B cell (primary cell): ENCODE results near the gene UBL5. TPM values are rescaled to one million over a fixed set of nuclear protein-coding genes. Genes with fewer than 3 reads are reported as not detected.

ENCODE experiments used
- ATAC-seq: fragments of 200-7000 bp; cut with Tn5 transposase; one replicate; pipeline ENCODE4 v1.10.0; 2021; ENCODE audit warnings: low read depth, mild to moderate bottlenecking, moderate number of reproducible peaks, moderate library complexity
- CTCF ChIA-PET: fragments of 350-600 bp; sonication (Branson Sonifier 250); formaldehyde crosslinking; loops from one replicate; lab custom pipeline; 2021; ENCODE audit warnings: antibody characterized with exemption, inconsistent platforms; lab: Charles Lee
- POLR2A ChIA-PET: fragments of 350-600 bp; sonication (Branson Sonifier 250); formaldehyde crosslinking; loops from one replicate; lab custom pipeline; 2021; ENCODE audit warnings: antibody characterized with exemption; lab: Charles Lee
- DNase-seq: peaks from one replicate; pipeline ENCODE4 v3.0.0; 2013
- H2AFZ ChIP-seq: 2 replicates; pipeline ENCODE4 v1.6.1; 2012; ENCODE audit warnings: mild to moderate bottlenecking, low read depth, low read length; ENCODE audit not compliant: insufficient read depth, poor library complexity, severe bottlenecking
- H3K27ac ChIP-seq, 2 donors: 1 replicate in 1 of 2; 2 replicates in 1 of 2; pipeline ENCODE4 v1.5.1; 2012 to 2013; ENCODE audit warnings: low read length in 2 of 2, mild to moderate bottlenecking in 2 of 2, moderate library complexity in 1 of 2
- H3K27me3 ChIP-seq, 4 experiments: fragments of 200-600 bp in 1 of 4; sonication (generic) in 1 of 4; replicated peaks in 1 of 4; 1 replicate in 2 of 4; 2 replicates in 2 of 4; pipeline versions ENCODE4 v1.6.1 to v1.7.0; 2013 to 2016; ENCODE audit warnings: low read length in 3 of 4, mild to moderate bottlenecking in 2 of 4, mixed read lengths in 1 of 4, moderate library complexity in 1 of 4; ENCODE audit not compliant: insufficient read depth in 4 of 4, control insufficient read depth in 3 of 4; ENCODE audit errors: control extremely low read depth in 1 of 4
- H3K36me3 ChIP-seq, 2 experiments: replicated peaks in 1 of 2; 1 replicate in 1 of 2; 2 replicates in 1 of 2; pipeline versions ENCODE4 v1.6.1 to v1.7.1; 2013; ENCODE audit warnings: low read length in 1 of 2; ENCODE audit not compliant: insufficient read depth in 2 of 2, control insufficient read depth in 1 of 2; ENCODE audit errors: control extremely low read depth in 1 of 2, extremely low read depth in 1 of 2
- H3K4me1 ChIP-seq, 2 donors: fragments of 200-600 bp in 1 of 2; sonication (generic) in 1 of 2; 1 replicate in 1 of 2; 2 replicates in 1 of 2; pipeline versions ENCODE4 v1.5.1 to v1.6.1; 2013 to 2017; ENCODE audit warnings: low read length in 2 of 2; ENCODE audit not compliant: control insufficient read depth in 2 of 2, insufficient read depth in 2 of 2
- H3K4me2 ChIP-seq: replicated peaks from 2 replicates; pipeline ENCODE3; 2012; ENCODE audit warnings: mild to moderate bottlenecking, low read depth, low read length; ENCODE audit not compliant: poor library complexity, severe bottlenecking
- H3K4me3 ChIP-seq, 5 experiments: fragments of 200-600 bp in 1 of 5; sonication (generic) in 1 of 5; 1 replicate in 3 of 5; 2 replicates in 2 of 5; pipeline versions ENCODE4 v1.5.1 to v1.7.0; 2011 to 2016; ENCODE audit warnings: low read length in 4 of 5, mild to moderate bottlenecking in 4 of 5, low read depth in 2 of 5, control low read depth in 1 of 5, moderate library complexity in 1 of 5; ENCODE audit not compliant: insufficient read depth in 1 of 5; ENCODE audit errors: control extremely low read depth in 1 of 5, extremely low read depth in 1 of 5
- H3K79me2 ChIP-seq: fragments of 200-600 bp; sonication (generic); one replicate; pipeline ENCODE4 v1.6.0; 2016; ENCODE audit warnings: low read length; ENCODE audit not compliant: control insufficient read depth, insufficient read depth
- H3K9ac ChIP-seq: fragments of 200-600 bp; sonication (generic); 2 replicates; pipeline ENCODE4 v1.6.1; 2017; ENCODE audit warnings: mild to moderate bottlenecking, low read length, moderate library complexity
- H3K9me3 ChIP-seq, 3 donors: one replicate each; pipeline versions ENCODE4 v1.6.1 to v1.7.1; 2013; ENCODE audit warnings: low read length in 2 of 3; ENCODE audit not compliant: control insufficient read depth in 2 of 3, insufficient read depth in 1 of 3; ENCODE audit errors: control extremely low read depth in 1 of 3
- H4K20me1 ChIP-seq: 2 replicates; pipeline ENCODE4 v1.6.0; 2012; ENCODE audit warnings: mild to moderate bottlenecking, low read length; ENCODE audit not compliant: insufficient read depth, control insufficient read depth, poor library complexity, severe bottlenecking
- H3K27ac Mint-ChIP-seq: one replicate; pipeline ENCODE4 v1.8.0; 2021; ENCODE audit warnings: mixed read lengths
- H3K27me3 Mint-ChIP-seq: one replicate; pipeline ENCODE4 v1.8.0; 2021; ENCODE audit warnings: mixed read lengths
- H3K4me1 Mint-ChIP-seq: one replicate; pipeline ENCODE4 v1.8.0; 2021; ENCODE audit warnings: mixed read lengths
- H3K4me3 Mint-ChIP-seq: one replicate; pipeline ENCODE4 v1.8.0; 2021; ENCODE audit warnings: mixed read lengths
- H3K9me3 Mint-ChIP-seq: one replicate; pipeline ENCODE4 v1.8.0; 2022; ENCODE audit warnings: mixed read lengths; ENCODE audit not compliant: insufficient read depth
- CTCF ChIP-seq: fragments of 200-600 bp; IDR thresholded peaks from one replicate; pipeline ENCODE4 v1.8.0; 2022; ENCODE audit warnings: antibody characterized with exemption, mild to moderate bottlenecking
- EZH2 ChIP-seq: IDR thresholded peaks from 2 replicates; pipeline ENCODE4 v1.6.1; 2012; ENCODE audit warnings: borderline replicate concordance, low read depth, mild to moderate bottlenecking, moderate library complexity, low read length; ENCODE audit not compliant: insufficient read depth, poor library complexity, severe bottlenecking
- WGBS: methylation state at CpG from one replicate; pipeline ENCODE4 v1.1.5; 2013; ENCODE audit warnings: missing lambda C conversion rate; ENCODE audit not compliant: insufficient coverage; 5-methylcytosine and 5-hydroxymethylcytosine counted together
- intact Hi-C: fragments of 100-400 bp; cut with micrococcal nuclease; formaldehyde crosslinking; loops from one replicate; pipeline ENCODE4 v1.10.0; 2022
- polyA minus RNA-seq: library from RNA; depleted of rRNA, polyadenylated mRNA; stranded (reverse); fragments of >200 nt; gene quantifications from 2 replicates; pipeline ENCODE4 v1.2.3, GENCODE V29; 2012
- polyA plus RNA-seq: library from polyadenylated mRNA; depleted of rRNA; stranded (reverse); fragments of >200 nt; gene quantifications from 2 replicates; pipeline ENCODE4 v1.2.3, GENCODE V29; 2012
- total RNA-seq, 2 donors: library from RNA; stranded (reverse); fragments of 120-200 nt in 1 of 2; gene quantifications; 1 replicate in 1 of 2; 2 replicates in 1 of 2; pipeline versions ENCODE4 v1.2.3 to v1.2.4, GENCODE V29; 2013 to 2022

UBL5 gene
- total RNA-seq, result 154 and 183 TPM in 2 replicates
- 180 TPM for total RNA-seq (2013)
- 315 and 443 TPM in 2 replicates for polyA plus RNA-seq
- 55.7 and 84.8 TPM in 2 replicates for polyA minus RNA-seq

- Histone ChIP-seq H3K4me1 (peaks cover 13 to 20% of the 10 kb centered on the region in 2 donors), H3K9ac (peak within 1 kb of the TSS; percentile 92), H2AFZ (peak within 1 kb of the TSS; percentile 94), H3K27me3 (no peaks in the 10 kb centered on the region), H3K79me2 (peaks cover 40% of the 10 kb centered on the region), H3K9me3 (no peaks in the 10 kb centered on the region), H3K36me3 (peaks cover 2 to 12% of the 10 kb centered on the region in 2 experiments), H3K4me3 (peak within 1 kb of the TSS; percentile 75 to 95 (median 87)), H3K27ac (peak within 1 kb of the TSS; percentile 58 to 90), H3K4me2 (peak within 1 kb of the TSS; percentile 91), H4K20me1 (peaks cover 23% of the 10 kb centered on the region)
- peak within 1 kb of the TSS; percentile 100 for H3K4me3 Mint-ChIP-seq
- ATAC-seq (peak; percentile 95), DNase-seq (peak; percentile 92)
- ChIA-PET CTCF (interaction anchor here (0.6 to 1.7 kb wide), 3 partner anchors 9 to 203 kb away, joined by 3 to 4 read pairs (median 3); partner anchors contain the start of gene FBXL12), POLR2A (interaction anchor here (0.6 to 1.6 kb wide), 3 partner anchors 9 to 535 kb away, joined by 3 to 8 read pairs (median 4); partner anchors contain the start of gene FBXL12)
- H3K27me3 Mint-ChIP-seq, result no peaks in the 10 kb centered on the region
- no peak for TF ChIP-seq EZH2
- no peak for TF ChIP-seq CTCF
- peaks cover 25% of the 10 kb centered on the region for H3K4me1 Mint-ChIP-seq
- WGBS, result under 1% methylated on average over 62 of the region's 62 CpGs
- H3K27ac Mint-ChIP-seq, result peak within 1 kb of the TSS; percentile 96
- H3K9me3 Mint-ChIP-seq, result no peaks in the 10 kb centered on the region
- intact Hi-C loops, result loop anchor here (1.0 kb wide), 3 partner anchors 8 to 206 kb away; partner anchors contain the start of genes FBXL12, PIN1 and ZNF561
These were observed at the start of gene UBL5 for GRCh38 chr19:9827289-9828238. Gene UBL5, plus strand, starts transcription at chr19:9827918. Its CDS starts 420 bp downstream, at chr19:9828338.
